GM23248 (cell line): Measurements from ENCODE around the gene SLC37A1.

Experiments
- EZH2 ChIP-seq: fragments of 200-600 bp; sonication (generic); IDR thresholded peaks from 2 replicates; pipeline ENCODE4 v1.6.1; 2018; ENCODE audit warnings: antibody characterized with exemption, mild to moderate bottlenecking; ENCODE audit not compliant: insufficient read depth, poor library complexity, severe bottlenecking
- EZH2phosphoT487 ChIP-seq: fragments of 200-600 bp; sonication (generic); IDR thresholded peaks from 2 replicates; pipeline ENCODE4 v1.6.1; 2018; ENCODE audit warnings: antibody characterized with exemption, moderate library complexity, mild to moderate bottlenecking, low read depth; ENCODE audit not compliant: insufficient read depth

GRCh38 chr21:42578034-42578433, 64.4 kb downstream of the SLC37A1 start:
- TF ChIP-seq EZH2 (no peak), EZH2phosphoT487 (no peak)
